ENCODE data around the gene TGM3.

- TF ChIP-seq POLR2AphosphoS5 (IDR thresholded peaks at IDR 0.05; ENCODE audit: low read depth, low read length) (no peak), SIN3A (IDR thresholded peaks at IDR 0.05; ENCODE audit: borderline replicate concordance, insufficient read depth, low read length) (no peak), FOXP2 (optimal IDR thresholded peaks at IDR 0.05; ENCODE audit: borderline replicate concordance, extremely low read depth, extremely low read length, insufficient read depth) (no peak), REST (IDR thresholded peaks at IDR 0.05; ENCODE audit: insufficient read depth in 1 of 2, low read depth in 2 of 2, low read length in 2 of 2) (no peak), TAF1 (IDR thresholded peaks at IDR 0.05; ENCODE audit: borderline replicate concordance, insufficient read depth, low read length) (no peak)
Observed at GRCh38 chr20:2374346-2375125, 78.7 kb downstream of the TGM3 start.
